ENCODE results near the gene FRMPD2. TPM values are rescaled to one million over a fixed set of nuclear protein-coding genes. Genes with fewer than 3 reads are reported as not detected.

The FRMPD2 gene
- total and polyA plus RNA-seq, 4 donors, result 0.28 TPM; not detected in 3

DNA sequence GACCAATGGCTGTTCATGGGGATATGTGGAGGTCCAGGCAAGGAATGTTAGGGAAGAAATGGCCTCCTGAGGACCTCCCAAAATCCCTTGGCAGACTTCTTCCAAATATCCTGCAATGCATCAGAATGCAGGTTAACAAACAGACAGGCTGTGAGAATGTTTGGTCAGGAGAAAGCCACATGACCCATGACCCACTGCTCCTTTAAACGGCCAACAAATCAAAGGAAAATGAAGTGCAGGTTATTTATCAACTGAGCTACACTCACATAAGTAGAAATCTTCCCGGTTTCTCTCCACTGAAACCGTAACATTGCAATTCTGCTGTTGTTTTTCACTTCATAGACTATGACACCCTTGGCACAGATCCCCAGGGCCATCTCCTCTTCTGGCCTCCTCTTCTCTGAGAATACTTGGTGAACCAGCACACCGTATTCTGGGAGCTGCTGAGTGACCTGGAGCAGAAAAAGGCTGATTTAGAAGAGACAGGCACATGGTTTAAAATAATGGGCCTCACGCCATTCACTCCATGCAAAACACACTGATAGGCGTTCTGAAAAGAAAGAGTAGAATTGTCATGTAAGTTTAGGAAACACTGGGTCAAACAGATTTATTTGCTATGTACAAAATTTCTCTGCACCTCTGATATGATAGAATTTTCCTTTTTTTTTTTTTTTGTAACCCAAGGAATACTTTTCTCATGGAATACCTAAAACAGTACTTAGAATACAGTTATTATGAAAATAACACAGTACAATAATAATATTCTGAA is 67.8 kb downstream of the FRMPD2 start:
- no peak for TF ChIP-seq EGR1 (IDR thresholded peaks at IDR 0.05; ENCODE audit: low read depth in 2 of 2)
- peak; percentile 37 for TF ChIP-seq SP1 (IDR thresholded peaks at IDR 0.05)
- H3K4me3 ChIP-seq (ENCODE audit: low read depth in 1 of 3, low read length in 3 of 3), result no peak overlapping the region
- 62% methylated on average over 6 of the region's 6 CpGs for WGBS

DNA sequence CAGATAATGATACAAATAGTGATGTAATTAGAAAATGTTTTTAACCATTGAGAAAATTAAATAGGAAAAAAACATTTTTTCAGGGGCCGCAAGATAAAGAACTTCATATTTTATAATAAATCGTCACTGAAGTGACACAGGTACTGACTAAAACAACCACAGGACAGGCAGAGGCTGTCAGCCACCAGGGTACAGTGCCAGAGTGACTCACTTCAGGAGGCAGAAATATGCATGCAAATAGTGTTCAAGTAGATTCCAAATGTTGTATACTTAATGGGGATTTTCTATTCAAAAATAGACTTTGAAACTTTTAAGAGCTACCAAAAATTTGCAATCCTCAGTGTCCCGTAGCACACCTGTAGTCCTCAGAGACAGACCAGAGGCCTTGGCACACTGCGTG is 68.6 kb downstream of the FRMPD2 start:
- no peak overlapping the region for H3K4me3 ChIP-seq (ENCODE audit: low read depth in 1 of 3, low read length in 3 of 3)
- no peak overlapping the region for H3K27ac ChIP-seq (ENCODE audit: low read depth in 1 of 2, low read length in 2 of 2)
- DNase-seq (ENCODE audit: low spot score), result no peak
- H3K9ac ChIP-seq (ENCODE audit: low read depth in 1 of 2, low read length in 2 of 2), result no peak overlapping the region
- H3K27me3 ChIP-seq (ENCODE audit: control insufficient read depth in 4 of 4, insufficient read depth in 4 of 4, low read length in 3 of 4), result no peaks in the 10 kb centered on the region
- H3K9me3 ChIP-seq (ENCODE audit: control insufficient read depth in 4 of 4, low read length in 3 of 4), result no peaks in the 10 kb centered on the region
- TF ChIP-seq, protein P1, sequence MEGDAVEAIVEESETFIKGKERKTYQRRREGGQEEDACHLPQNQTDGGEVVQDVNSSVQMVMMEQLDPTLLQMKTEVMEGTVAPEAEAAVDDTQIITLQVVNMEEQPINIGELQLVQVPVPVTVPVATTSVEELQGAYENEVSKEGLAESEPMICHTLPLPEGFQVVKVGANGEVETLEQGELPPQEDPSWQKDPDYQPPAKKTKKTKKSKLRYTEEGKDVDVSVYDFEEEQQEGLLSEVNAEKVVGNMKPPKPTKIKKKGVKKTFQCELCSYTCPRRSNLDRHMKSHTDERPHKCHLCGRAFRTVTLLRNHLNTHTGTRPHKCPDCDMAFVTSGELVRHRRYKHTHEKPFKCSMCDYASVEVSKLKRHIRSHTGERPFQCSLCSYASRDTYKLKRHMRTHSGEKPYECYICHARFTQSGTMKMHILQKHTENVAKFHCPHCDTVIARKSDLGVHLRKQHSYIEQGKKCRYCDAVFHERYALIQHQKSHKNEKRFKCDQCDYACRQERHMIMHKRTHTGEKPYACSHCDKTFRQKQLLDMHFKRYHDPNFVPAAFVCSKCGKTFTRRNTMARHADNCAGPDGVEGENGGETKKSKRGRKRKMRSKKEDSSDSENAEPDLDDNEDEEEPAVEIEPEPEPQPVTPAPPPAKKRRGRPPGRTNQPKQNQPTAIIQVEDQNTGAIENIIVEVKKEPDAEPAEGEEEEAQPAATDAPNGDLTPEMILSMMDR (IDR thresholded peaks at IDR 0.05; ENCODE audit: low read depth, low read length, missing input control), result no peak
- TF ChIP-seq NR2F2 (IDR thresholded peaks at IDR 0.05) (no peak), JUND (IDR thresholded peaks at IDR 0.05) (no peak), RAD21 (IDR thresholded peaks at IDR 0.05) (no peak)
- TF ChIP-seq, protein P2, sequence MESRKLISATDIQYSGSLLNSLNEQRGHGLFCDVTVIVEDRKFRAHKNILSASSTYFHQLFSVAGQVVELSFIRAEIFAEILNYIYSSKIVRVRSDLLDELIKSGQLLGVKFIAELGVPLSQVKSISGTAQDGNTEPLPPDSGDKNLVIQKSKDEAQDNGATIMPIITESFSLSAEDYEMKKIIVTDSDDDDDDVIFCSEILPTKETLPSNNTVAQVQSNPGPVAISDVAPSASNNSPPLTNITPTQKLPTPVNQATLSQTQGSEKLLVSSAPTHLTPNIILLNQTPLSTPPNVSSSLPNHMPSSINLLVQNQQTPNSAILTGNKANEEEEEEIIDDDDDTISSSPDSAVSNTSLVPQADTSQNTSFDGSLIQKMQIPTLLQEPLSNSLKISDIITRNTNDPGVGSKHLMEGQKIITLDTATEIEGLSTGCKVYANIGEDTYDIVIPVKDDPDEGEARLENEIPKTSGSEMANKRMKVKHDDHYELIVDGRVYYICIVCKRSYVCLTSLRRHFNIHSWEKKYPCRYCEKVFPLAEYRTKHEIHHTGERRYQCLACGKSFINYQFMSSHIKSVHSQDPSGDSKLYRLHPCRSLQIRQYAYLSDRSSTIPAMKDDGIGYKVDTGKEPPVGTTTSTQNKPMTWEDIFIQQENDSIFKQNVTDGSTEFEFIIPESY (IDR thresholded peaks at IDR 0.05), result no peak
- TF ChIP-seq, protein P3, sequence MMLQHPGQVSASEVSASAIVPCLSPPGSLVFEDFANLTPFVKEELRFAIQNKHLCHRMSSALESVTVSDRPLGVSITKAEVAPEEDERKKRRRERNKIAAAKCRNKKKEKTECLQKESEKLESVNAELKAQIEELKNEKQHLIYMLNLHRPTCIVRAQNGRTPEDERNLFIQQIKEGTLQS (IDR thresholded peaks at IDR 0.05), result no peak
- WGBS, result 91% methylated on average over 4 of the region's 4 CpGs
- H3K4me1 ChIP-seq (ENCODE audit: control insufficient read depth in 4 of 4, insufficient read depth in 4 of 4, low read length in 3 of 4), result no peaks in the 10 kb centered on the region
- no peaks in the 10 kb centered on the region for H3K36me3 ChIP-seq (ENCODE audit: control insufficient read depth in 4 of 4, insufficient read depth in 3 of 4, low read depth in 1 of 4, low read length in 3 of 4)

More for the DNA sequence above, 67.8 kb downstream of the FRMPD2 start:
- no peak for DNase-seq (ENCODE audit: low spot score)
- H3K4me1 ChIP-seq (ENCODE audit: control insufficient read depth in 4 of 4, insufficient read depth in 4 of 4, low read length in 3 of 4), result no peaks in the 10 kb centered on the region
- H3K27me3 ChIP-seq (ENCODE audit: control insufficient read depth in 4 of 4, insufficient read depth in 4 of 4, low read length in 3 of 4), result no peaks in the 10 kb centered on the region
- H3K9ac ChIP-seq (ENCODE audit: low read depth in 1 of 2, low read length in 2 of 2), result no peak overlapping the region
- no peak overlapping the region for H3K27ac ChIP-seq (ENCODE audit: low read depth in 1 of 2, low read length in 2 of 2)
- H3K36me3 ChIP-seq (ENCODE audit: control insufficient read depth in 4 of 4, insufficient read depth in 3 of 4, low read depth in 1 of 4, low read length in 3 of 4), result no peaks in the 10 kb centered on the region
- H3K9me3 ChIP-seq (ENCODE audit: control insufficient read depth in 4 of 4, low read length in 3 of 4), result no peaks in the 10 kb centered on the region

DNA sequence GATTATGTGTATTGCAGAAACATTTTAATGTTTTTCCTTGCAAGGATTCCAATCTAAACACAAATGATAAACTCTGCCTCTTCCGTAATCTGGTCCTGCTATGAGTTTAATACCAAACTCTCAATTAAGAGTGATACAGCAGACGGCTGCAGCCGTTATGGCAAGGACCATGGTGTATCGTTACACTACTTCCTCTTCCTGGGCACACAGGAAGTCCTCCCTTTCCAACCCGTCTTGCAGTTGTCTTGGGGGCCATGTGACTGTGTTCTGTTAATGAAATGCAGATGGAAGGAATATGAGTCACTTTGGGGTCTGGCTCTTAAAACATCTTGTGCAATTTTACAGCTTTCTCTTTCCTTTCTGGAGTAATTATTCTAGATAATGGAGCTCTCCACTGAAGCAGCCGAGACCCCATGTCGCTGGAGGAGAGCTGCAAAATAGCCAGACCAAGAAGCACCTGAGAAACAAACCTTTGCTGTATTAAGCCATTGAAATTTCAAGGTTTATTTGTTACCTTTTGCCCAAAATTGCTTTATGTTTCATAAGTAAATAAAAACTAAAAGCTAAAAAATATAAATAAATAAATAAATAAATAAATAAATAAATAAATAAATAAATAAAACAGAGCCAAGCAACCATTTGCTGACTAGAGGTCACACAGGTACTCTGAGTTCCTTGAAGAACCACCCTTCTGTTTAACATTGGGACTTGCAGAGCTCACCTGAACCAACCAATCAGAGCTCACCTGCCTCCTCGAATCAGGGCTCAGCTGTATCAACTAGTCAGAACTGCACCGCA is 74.7 kb downstream of the FRMPD2 start:
- no peaks in the 10 kb centered on the region for H3K9me3 ChIP-seq (ENCODE audit: control insufficient read depth in 4 of 4, low read length in 3 of 4)
- no peaks in the 10 kb centered on the region for H3K36me3 ChIP-seq (ENCODE audit: control insufficient read depth in 4 of 4, insufficient read depth in 3 of 4, low read depth in 1 of 4, low read length in 3 of 4)
- no peaks in the 10 kb centered on the region for H3K4me1 ChIP-seq (ENCODE audit: control insufficient read depth in 4 of 4, insufficient read depth in 4 of 4, low read length in 3 of 4)
- no peak overlapping the region for H3K27ac ChIP-seq (ENCODE audit: low read depth in 1 of 2, low read length in 2 of 2)
- H3K4me3 ChIP-seq (ENCODE audit: low read depth in 1 of 3, low read length in 3 of 3), result no peak overlapping the region
- DNase-seq (ENCODE audit: low spot score), result no peak
- 81% methylated on average over 9 of the region's 9 CpGs for WGBS
- H3K9ac ChIP-seq (ENCODE audit: low read depth in 1 of 2, low read length in 2 of 2), result no peak overlapping the region
- H3K27me3 ChIP-seq (ENCODE audit: control insufficient read depth in 4 of 4, insufficient read depth in 4 of 4, low read length in 3 of 4), result no peaks in the 10 kb centered on the region
- TF ChIP-seq FOXA1 (IDR thresholded peaks at IDR 0.05) (no peak), HNF4A (conservative IDR thresholded peaks at IDR 0.05) (no peak), FOXA2 (IDR thresholded peaks at IDR 0.05) (no peak), RXRA (IDR thresholded peaks at IDR 0.05) (no peak), YY1 (IDR thresholded peaks at IDR 0.05) (no peak), HNF4G (IDR thresholded peaks at IDR 0.05) (no peak), TAF1 (conservative IDR thresholded peaks at IDR 0.05) (no peak)
- TF ChIP-seq, protein P4, sequence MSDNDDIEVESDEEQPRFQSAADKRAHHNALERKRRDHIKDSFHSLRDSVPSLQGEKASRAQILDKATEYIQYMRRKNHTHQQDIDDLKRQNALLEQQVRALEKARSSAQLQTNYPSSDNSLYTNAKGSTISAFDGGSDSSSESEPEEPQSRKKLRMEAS (IDR thresholded peaks at IDR 0.05), result no peak
- TF ChIP-seq, protein P5, sequence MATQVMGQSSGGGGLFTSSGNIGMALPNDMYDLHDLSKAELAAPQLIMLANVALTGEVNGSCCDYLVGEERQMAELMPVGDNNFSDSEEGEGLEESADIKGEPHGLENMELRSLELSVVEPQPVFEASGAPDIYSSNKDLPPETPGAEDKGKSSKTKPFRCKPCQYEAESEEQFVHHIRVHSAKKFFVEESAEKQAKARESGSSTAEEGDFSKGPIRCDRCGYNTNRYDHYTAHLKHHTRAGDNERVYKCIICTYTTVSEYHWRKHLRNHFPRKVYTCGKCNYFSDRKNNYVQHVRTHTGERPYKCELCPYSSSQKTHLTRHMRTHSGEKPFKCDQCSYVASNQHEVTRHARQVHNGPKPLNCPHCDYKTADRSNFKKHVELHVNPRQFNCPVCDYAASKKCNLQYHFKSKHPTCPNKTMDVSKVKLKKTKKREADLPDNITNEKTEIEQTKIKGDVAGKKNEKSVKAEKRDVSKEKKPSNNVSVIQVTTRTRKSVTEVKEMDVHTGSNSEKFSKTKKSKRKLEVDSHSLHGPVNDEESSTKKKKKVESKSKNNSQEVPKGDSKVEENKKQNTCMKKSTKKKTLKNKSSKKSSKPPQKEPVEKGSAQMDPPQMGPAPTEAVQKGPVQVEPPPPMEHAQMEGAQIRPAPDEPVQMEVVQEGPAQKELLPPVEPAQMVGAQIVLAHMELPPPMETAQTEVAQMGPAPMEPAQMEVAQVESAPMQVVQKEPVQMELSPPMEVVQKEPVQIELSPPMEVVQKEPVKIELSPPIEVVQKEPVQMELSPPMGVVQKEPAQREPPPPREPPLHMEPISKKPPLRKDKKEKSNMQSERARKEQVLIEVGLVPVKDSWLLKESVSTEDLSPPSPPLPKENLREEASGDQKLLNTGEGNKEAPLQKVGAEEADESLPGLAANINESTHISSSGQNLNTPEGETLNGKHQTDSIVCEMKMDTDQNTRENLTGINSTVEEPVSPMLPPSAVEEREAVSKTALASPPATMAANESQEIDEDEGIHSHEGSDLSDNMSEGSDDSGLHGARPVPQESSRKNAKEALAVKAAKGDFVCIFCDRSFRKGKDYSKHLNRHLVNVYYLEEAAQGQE (IDR thresholded peaks at IDR 0.05), result no peak
- TF ChIP-seq, protein P1 (IDR thresholded peaks at IDR 0.05; ENCODE audit: low read depth, low read length, missing input control), result no peak
